SK-N-SH (cell line): ENCODE data around the gene TP53TG5. TPM values are rescaled to one million over a fixed set of nuclear protein-coding genes. Genes with fewer than 3 reads are reported as not detected.

ENCODE experiments used
- CTCF ChIA-PET: fragments of 300-600, 350-600 bp; formaldehyde crosslinking; extraction: SDS; loops from one replicate; lab custom pipeline; 2021; lab: Yijun Ruan, JAX
- POLR2A ChIA-PET: fragments of 350-600 bp; sonication (Branson Sonifier 250); formaldehyde crosslinking; extraction: SDS; loops from one replicate; lab custom pipeline; 2020; ENCODE audit warnings: antibody characterized with exemption, inconsistent platforms; lab: Yijun Ruan, JAX
- DNase-seq: peaks from one replicate; pipeline ENCODE4 v3.0.0; 2012
- H2AFZ ChIP-seq: fragments of 200-600 bp; sonication (generic); 2 replicates; pipeline ENCODE4 v1.8.1; 2016; ENCODE audit warnings: antibody characterized with exemption, mild to moderate bottlenecking, low read depth
- H3F3A ChIP-seq: fragments of 200-600 bp; sonication (generic); replicated peaks from 2 replicates; pipeline ENCODE3; 2016; ENCODE audit warnings: antibody characterized with exemption, mild to moderate bottlenecking; ENCODE audit not compliant: insufficient read depth
- H3K27ac ChIP-seq, 2 experiments: fragments of 200-500 bp in 1 of 2; fragments of 200-600 bp in 1 of 2; sonication (Bioruptor generic) in 1 of 2; sonication (generic), shearing (Covaris generic) in 1 of 2; 2 replicates each; pipeline versions ENCODE4 v1.5.1 to v1.6.1; 2014 to 2016; ENCODE audit warnings: low read depth in 2 of 2, inconsistent platforms in 1 of 2, low read length in 1 of 2, mild to moderate bottlenecking in 1 of 2, mixed read lengths in 1 of 2
- H3K27me3 ChIP-seq: fragments of 200-600 bp; sonication (generic), shearing (Covaris generic); 2 replicates; pipeline ENCODE4 v1.6.1; 2016; ENCODE audit warnings: mixed run types; ENCODE audit not compliant: insufficient read depth
- H3K36me3 ChIP-seq, 2 experiments: fragments of 200-500 bp in 1 of 2; fragments of 200-600 bp in 1 of 2; sonication (Bioruptor generic) in 1 of 2; sonication (generic) in 1 of 2; replicated peaks in 1 of 2; 2 replicates each; pipeline versions ENCODE3 to v1.5.1; 2014 to 2016; ENCODE audit warnings: low read length in 1 of 2, mild to moderate bottlenecking in 1 of 2; ENCODE audit not compliant: insufficient read depth in 2 of 2, control insufficient read depth in 1 of 2
- H3K4me1 ChIP-seq, 2 experiments: fragments of 200-500 bp in 1 of 2; fragments of 200-600 bp in 1 of 2; sonication (Bioruptor generic) in 1 of 2; sonication (generic), shearing (Covaris generic) in 1 of 2; 2 replicates each; pipeline versions ENCODE4 v1.5.1 to v1.6.1; 2014 to 2016; ENCODE audit warnings: low read depth in 1 of 2, low read length in 1 of 2, mixed run types in 1 of 2; ENCODE audit not compliant: insufficient read depth in 2 of 2, control insufficient read depth in 1 of 2
- H3K4me2 ChIP-seq: fragments of 200-600 bp; sonication (generic), shearing (Covaris generic); 2 replicates; pipeline ENCODE4 v1.6.1; 2017; ENCODE audit warnings: mixed run types
- H3K4me3 ChIP-seq, 2 experiments: fragments of 200-500 bp in 1 of 2; fragments of 200-600 bp in 1 of 2; sonication (Bioruptor generic) in 1 of 2; sonication (generic), shearing (Covaris generic) in 1 of 2; 2 replicates each; pipeline versions ENCODE4 v1.5.1 to v1.8.1; 2014 to 2016; ENCODE audit warnings: low read depth in 2 of 2, inconsistent platforms in 1 of 2, low read length in 1 of 2, mild to moderate bottlenecking in 1 of 2, mixed read lengths in 1 of 2, moderate library complexity in 1 of 2
- H3K79me2 ChIP-seq: fragments of 200-600 bp; sonication (generic); 2 replicates; pipeline ENCODE4 v1.8.1; 2017; ENCODE audit warnings: mild to moderate bottlenecking; ENCODE audit not compliant: insufficient read depth
- H3K9ac ChIP-seq: fragments of 200-600 bp; sonication (generic); 2 replicates; pipeline ENCODE4 v1.6.1; 2017; ENCODE audit warnings: mixed run types
- H3K9me2 ChIP-seq: fragments of 200-600 bp; sonication (generic); 2 replicates; pipeline ENCODE4 v1.6.1; 2017; ENCODE audit warnings: mixed run types
- H3K9me3 ChIP-seq: fragments of 200-600 bp; sonication (generic); 2 replicates; pipeline ENCODE4 v1.6.1; 2017; ENCODE audit warnings: mixed run types, mild to moderate bottlenecking, moderate library complexity
- H4K20me1 ChIP-seq: fragments of 200-600 bp; sonication (generic); 2 replicates; pipeline ENCODE4 v1.6.1; 2017; ENCODE audit warnings: mild to moderate bottlenecking, mixed run types; ENCODE audit not compliant: insufficient read depth
- CTCF ChIP-seq: fragments of 200-600 bp; sonication (generic); IDR thresholded peaks from 2 replicates; pipeline ENCODE4 v1.6.1; 2017; ENCODE audit warnings: antibody characterized with exemption, mild to moderate bottlenecking, moderate library complexity
- EZH2phosphoT487 ChIP-seq: fragments of 200-600 bp; sonication (generic); IDR thresholded peaks from 2 replicates; pipeline ENCODE4 v1.6.1; 2017; ENCODE audit warnings: low read depth, mixed run types, mild to moderate bottlenecking, antibody characterized with exemption, moderate library complexity, borderline replicate concordance
- FOXJ3 ChIP-seq: sonication (generic); formaldehyde crosslinking; IDR thresholded peaks from 2 replicates; pipeline ENCODE4 v1.5.1; 2020; ENCODE audit warnings: mild to moderate bottlenecking, missing genetic modification reagents
- GATA2 ChIP-seq: sonication (generic); formaldehyde crosslinking; IDR thresholded peaks from 2 replicates; pipeline ENCODE4 v1.5.0; 2020; ENCODE audit warnings: mild to moderate bottlenecking, missing genetic modification reagents
- NFIC ChIP-seq: IDR thresholded peaks from 2 replicates; pipeline ENCODE4 v1.4.0; 2012; ENCODE audit warnings: borderline replicate concordance
- PBX3 ChIP-seq: IDR thresholded peaks from 2 replicates; pipeline ENCODE4; 2012
- RAD21 ChIP-seq: IDR thresholded peaks from 2 replicates; pipeline ENCODE4 v1.6.1; 2012; ENCODE audit warnings: mild to moderate bottlenecking, low read length
- RCOR1 ChIP-seq: fragments of 150-350 bp; IDR thresholded peaks from 2 replicates; pipeline ENCODE4 v1.6.1; 2017; ENCODE audit warnings: antibody characterized with exemption, low read length
- REST ChIP-seq: IDR thresholded peaks from 2 replicates; pipeline ENCODE4 v1.6.1; 2012; ENCODE audit warnings: mild to moderate bottlenecking, low read depth, low read length, moderate library complexity
- RXRA ChIP-seq: IDR thresholded peaks from 2 replicates; pipeline ENCODE4 v1.4.0; 2012; ENCODE audit warnings: low read depth, mild to moderate bottlenecking, borderline replicate concordance
- TAF1 ChIP-seq: IDR thresholded peaks from 2 replicates; pipeline ENCODE4 v1.6.1; 2012; ENCODE audit warnings: low read depth, mild to moderate bottlenecking, low read length, moderate library complexity, borderline replicate concordance
- USF1 ChIP-seq: IDR thresholded peaks from 2 replicates; pipeline ENCODE4 v1.4.0; 2012; ENCODE audit warnings: low read depth, borderline replicate concordance
- YY1 ChIP-seq: IDR thresholded peaks from 2 replicates; pipeline ENCODE4 v1.4.0; 2012; ENCODE audit warnings: low read depth, mild to moderate bottlenecking
- WGBS: methylation state at CpG from one replicate; pipeline ENCODE4 v1.1.6; 2017; ENCODE audit warnings: low lambda C conversion rate; 5-methylcytosine and 5-hydroxymethylcytosine counted together
- polyA plus RNA-seq, 3 experiments: library from polyadenylated mRNA; depleted of rRNA; stranded (reverse); fragments of >200 nt; gene quantifications; 2 replicates each; pipeline ENCODE4 v1.2.3, GENCODE V29; 2012

The TP53TG5 gene
- not detected in 2 replicates for polyA plus RNA-seq (2012; rRNA removed)
- 0.01 TPM in 1 of 2 replicates, not detected in the other for polyA plus RNA-seq (2012; cell fraction: cytosol; rRNA removed)
- polyA plus RNA-seq (2012; cell fraction: nucleus; rRNA removed): not detected in 2 replicates

GRCh38 chr20:45378191-45378590 is at the start of gene TP53TG5:
Gene TP53TG5 (minus strand): TSS chr20:45378325. CDS start chr20:45378236, 89 bp downstream.
- H4K20me1 ChIP-seq: no peaks in the 10 kb centered on the region
- H3K9me3 ChIP-seq: no peaks in the 10 kb centered on the region
- no peak within 1 kb of the TSS for H3K4me2 ChIP-seq
- peaks cover 8% of the 10 kb centered on the region for H3F3A ChIP-seq
- no peaks in the 10 kb centered on the region for H3K27me3 ChIP-seq
- no peaks in the 10 kb centered on the region for H3K79me2 ChIP-seq
- ChIA-PET CTCF (interaction anchor here (15.6 kb wide), 1 partner anchor 58 kb away, joined by 143 read pairs; no protein-coding TSS in a partner anchor), POLR2A (no interaction called here)
- no peaks in the 10 kb centered on the region for H3K9me2 ChIP-seq
- no peaks in the 10 kb centered on the region for H3K4me1 ChIP-seq
- TF ChIP-seq RCOR1 (no peak), REST (no peak), PBX3 (no peak), EZH2phosphoT487 (no peak), GATA2 (no peak), YY1 (no peak), FOXJ3 (CRISPR knock-in tag) (no peak), NFIC (no peak), TAF1 (no peak), RAD21 (no peak), USF1 (no peak), RXRA (no peak), CTCF (no peak)
- DNase-seq: no peak
- 94% methylated on average over 1 of the region's 1 CpG for WGBS
- H3K9ac ChIP-seq: no peak within 1 kb of the TSS
- peaks cover 0 to 4% of the 10 kb centered on the region in 2 experiments for H3K36me3 ChIP-seq
- no peak within 1 kb of the TSS for H3K27ac ChIP-seq
- no peak within 1 kb of the TSS for H3K4me3 ChIP-seq
- H2AFZ ChIP-seq: no peak within 1 kb of the TSS
